RWPE2 (cell line): ENCODE measurements around the gene FARSB.

Source experiments
- ATAC-seq: fragments of 200-7000 bp; cut with Tn5 transposase; 3 replicates; pipeline ENCODE4 v1.9.1; 2021; ENCODE audit warnings: low read depth
- DNase-seq: peaks from one replicate; pipeline ENCODE4 v3.0.0-alpha.2; 2020; ENCODE audit warnings: low spot score
- H3K27ac ChIP-seq: fragments of 450-650 bp; 2 replicates; pipeline ENCODE4 v1.5.1; 2017; ENCODE audit warnings: mild to moderate bottlenecking; ENCODE audit not compliant: poor library complexity, severe bottlenecking
- H3K27me3 ChIP-seq: fragments of 250-450 bp; sonication (Bioruptor Pico); 2 replicates; pipeline ENCODE4 v1.5.1; 2021; ENCODE audit warnings: mild to moderate bottlenecking, moderate library complexity; ENCODE audit not compliant: insufficient read depth, poor library complexity, severe bottlenecking
- H3K36me3 ChIP-seq: fragments of 250-450 bp; sonication (Bioruptor Pico); 2 replicates; pipeline ENCODE4 v1.5.1; 2020; ENCODE audit warnings: low read depth, mild to moderate bottlenecking, moderate library complexity
- H3K4me1 ChIP-seq: fragments of 250-450 bp; sonication (Bioruptor Pico); 2 replicates; pipeline ENCODE4 v1.5.1; 2021; ENCODE audit warnings: mild to moderate bottlenecking, moderate library complexity; ENCODE audit not compliant: insufficient read depth, poor library complexity, severe bottlenecking
- H3K4me3 ChIP-seq: fragments of 250-450 bp; sonication (Bioruptor Pico); 2 replicates; pipeline ENCODE4 v1.5.1; 2021; ENCODE audit warnings: mild to moderate bottlenecking, moderate library complexity; ENCODE audit not compliant: severe bottlenecking
- H3K9me3 ChIP-seq: fragments of 250-450 bp; sonication (Bioruptor Pico); 2 replicates; pipeline ENCODE4 v1.5.1; 2021; ENCODE audit warnings: mild to moderate bottlenecking, moderate library complexity; ENCODE audit not compliant: severe bottlenecking
- CTCF ChIP-seq: fragments of 450-650 bp; IDR thresholded peaks from one replicate; pipeline ENCODE4 v1.5.1; 2017; ENCODE audit warnings: mild to moderate bottlenecking, moderate library complexity; ENCODE audit not compliant: poor library complexity, severe bottlenecking

Gene FARSB

GRCh38 chr2:222670191-222671038 lies 14.5 kb upstream of the FARSB start:
- no peak for ATAC-seq
- TF ChIP-seq CTCF, result no peak
- no peaks in the 10 kb centered on the region for H3K9me3 ChIP-seq
- H3K27me3 ChIP-seq, result no peaks in the 10 kb centered on the region
- H3K4me3 ChIP-seq, result no peak overlapping the region
- no peak for DNase-seq
- H3K36me3 ChIP-seq, result no peaks in the 10 kb centered on the region
- H3K27ac ChIP-seq, result no peak overlapping the region
- no peaks in the 10 kb centered on the region for H3K4me1 ChIP-seq

- H3K4me1 ChIP-seq, result no peaks in the 10 kb centered on the region
- H3K4me3 ChIP-seq, result no peak overlapping the region
- DNase-seq (no peak), ATAC-seq (peak; percentile 15; the same call in 1 of the 3 replicates)
- no peak for TF ChIP-seq CTCF
- H3K27me3 ChIP-seq, result no peaks in the 10 kb centered on the region
- H3K27ac ChIP-seq, result no peak overlapping the region
- no peaks in the 10 kb centered on the region for H3K36me3 ChIP-seq
- H3K9me3 ChIP-seq, result no peaks in the 10 kb centered on the region
These were observed 13.5 kb upstream of the FARSB start for GRCh38 chr2:222669353-222669752.

- ATAC-seq, result no peak
- DNase-seq, result no peak
- H3K27ac ChIP-seq, result no peak overlapping the region
- no peak for TF ChIP-seq CTCF
- H3K9me3 ChIP-seq, result no peaks in the 10 kb centered on the region
- H3K4me1 ChIP-seq, result no peaks in the 10 kb centered on the region
- no peak overlapping the region for H3K4me3 ChIP-seq
- H3K27me3 ChIP-seq, result no peaks in the 10 kb centered on the region
- no peaks in the 10 kb centered on the region for H3K36me3 ChIP-seq
These were observed 12.7 kb upstream of the FARSB start for GRCh38 chr2:222668494-222669154.

- Histone ChIP-seq H3K36me3 (no peaks in the 10 kb centered on the region), H3K27me3 (no peaks in the 10 kb centered on the region), H3K4me1 (no peaks in the 10 kb centered on the region), H3K9me3 (no peaks in the 10 kb centered on the region), H3K27ac (no peak overlapping the region), H3K4me3 (no peak overlapping the region)
- ATAC-seq (no peak), DNase-seq (no peak)
- TF ChIP-seq CTCF, result no peak
These were observed 7.6 kb upstream of the FARSB start for GRCh38 chr2:222663479-222663878.
